SK-N-SH treated with all-trans-retinoic acid at 6 μM for 48 hours (cell line): ENCODE data around the gene PER2.
A peak's percentile ranks its signal among the peaks of the same experiment; 100 is the strongest.

Experiments
- ATAC-seq: fragments of 200-7000 bp; cut with Tn5 transposase; 3 replicates; pipeline ENCODE4 v1.9.1; 2020; ENCODE audit warnings: mild to moderate bottlenecking, moderate library complexity
- ARNTL ChIP-seq: fragments of 450-650 bp; formaldehyde crosslinking; IDR thresholded peaks from 2 replicates; pipeline ENCODE4 v1.5.0; 2020; ENCODE audit warnings: low read depth, mild to moderate bottlenecking, moderate library complexity, borderline replicate concordance
- BACH2 ChIP-seq: fragments of 250-450 bp; sonication (Bioruptor Pico); IDR thresholded peaks from 2 replicates; pipeline ENCODE4 v1.9.0; 2021; ENCODE audit warnings: mild to moderate bottlenecking, borderline replicate concordance
- CREB5 ChIP-seq: fragments of 250-450 bp; sonication (Bioruptor Pico); IDR thresholded peaks from 2 replicates; pipeline ENCODE4 v1.5.1; 2020; ENCODE audit warnings: low read depth, mild to moderate bottlenecking, moderate library complexity
- CSDC2 ChIP-seq: fragments of 250-450 bp; sonication (Bioruptor Pico); IDR thresholded peaks from 2 replicates; pipeline ENCODE4 v1.5.0; 2020; ENCODE audit warnings: mild to moderate bottlenecking, moderate library complexity
- CSRNP3 ChIP-seq: fragments of 250-450 bp; sonication (Bioruptor Pico); IDR thresholded peaks from 2 replicates; pipeline ENCODE4 v1.5.1; 2021; ENCODE audit warnings: mild to moderate bottlenecking, moderate library complexity
- GLIS3 ChIP-seq: fragments of 250-450 bp; sonication (Bioruptor Pico); IDR thresholded peaks from 2 replicates; pipeline ENCODE4 v1.5.0; 2020; ENCODE audit warnings: mild to moderate bottlenecking, moderate library complexity
- ISL1 ChIP-seq: fragments of 250-450 bp; sonication (Bioruptor Pico); IDR thresholded peaks from 2 replicates; pipeline ENCODE4 v2.1.2; 2022; ENCODE audit warnings: mild to moderate bottlenecking, moderate library complexity
- OSR1 ChIP-seq: fragments of 250-450 bp; sonication (Bioruptor Pico); IDR thresholded peaks from 2 replicates; pipeline ENCODE4 v1.8.0; 2022; ENCODE audit warnings: moderate library complexity, mild to moderate bottlenecking, inconsistent platforms
- PATZ1 ChIP-seq: fragments of 250-450 bp; sonication (Bioruptor Pico); IDR thresholded peaks from 2 replicates; pipeline ENCODE4 v1.8.0; 2020; ENCODE audit warnings: mild to moderate bottlenecking, moderate library complexity, borderline replicate concordance
- POU6F1 ChIP-seq: fragments of 250-450 bp; sonication (Bioruptor Pico); IDR thresholded peaks from 2 replicates; pipeline ENCODE4 v1.8.0; 2021; ENCODE audit warnings: low read depth, mild to moderate bottlenecking, moderate library complexity, borderline replicate concordance
- PPARA ChIP-seq: fragments of 250-450 bp; sonication (Bioruptor Pico); IDR thresholded peaks from 2 replicates; pipeline ENCODE4 v1.5.0; 2020; ENCODE audit warnings: mild to moderate bottlenecking, borderline replicate concordance
- RARB ChIP-seq: fragments of 250-450 bp; sonication (Bioruptor Pico); IDR thresholded peaks from 2 replicates; pipeline ENCODE4 v1.8.0; 2021; ENCODE audit warnings: mild to moderate bottlenecking, moderate library complexity
- SNAI2 ChIP-seq: fragments of 250-450 bp; sonication (Bioruptor Pico); IDR thresholded peaks from 2 replicates; pipeline ENCODE4 v1.5.0; 2020; ENCODE audit warnings: mild to moderate bottlenecking, moderate library complexity
- TCF4 ChIP-seq: fragments of 250-450 bp; sonication (Bioruptor Pico); IDR thresholded peaks from 2 replicates; pipeline ENCODE4 v1.8.0; 2021; ENCODE audit warnings: mild to moderate bottlenecking, moderate library complexity, borderline replicate concordance
- TOX ChIP-seq: fragments of 250-450 bp; sonication (Bioruptor Pico); IDR thresholded peaks from 2 replicates; pipeline ENCODE4 v1.8.0; 2021; ENCODE audit warnings: mild to moderate bottlenecking, moderate library complexity, borderline replicate concordance
- TSHZ2 ChIP-seq: fragments of 250-450 bp; sonication (Bioruptor Pico); IDR thresholded peaks from 2 replicates; pipeline ENCODE4 v1.5.0; 2020; ENCODE audit warnings: mild to moderate bottlenecking, moderate library complexity
- ZC3H10 ChIP-seq: fragments of 250-450 bp; sonication (Bioruptor Pico); IDR thresholded peaks from 2 replicates; pipeline ENCODE4 v1.5.1; 2021; ENCODE audit warnings: mild to moderate bottlenecking, moderate library complexity
- ZFP3 ChIP-seq: fragments of 250-450 bp; sonication (Bioruptor Pico); IDR thresholded peaks from 2 replicates; pipeline ENCODE4 v1.5.0; 2020; ENCODE audit warnings: mild to moderate bottlenecking, moderate library complexity
- ZFP30 ChIP-seq: fragments of 450-650 bp; formaldehyde crosslinking; IDR thresholded peaks from 2 replicates; pipeline ENCODE4 v1.5.0; 2022; ENCODE audit warnings: mild to moderate bottlenecking, moderate library complexity
- ZNF565 ChIP-seq: fragments of 450-650 bp; formaldehyde crosslinking; conservative IDR thresholded peaks from 2 replicates; pipeline ENCODE4 v1.5.0; 2020; ENCODE audit warnings: low read depth, mild to moderate bottlenecking, moderate library complexity
- ZNF70 ChIP-seq: fragments of 450-650 bp; formaldehyde crosslinking; IDR thresholded peaks from 2 replicates; pipeline ENCODE4 v1.5.0; 2020; ENCODE audit warnings: mild to moderate bottlenecking, moderate library complexity

The PER2 gene

GRCh38 chr2:238207006-238207405 lies 81.4 kb downstream of the PER2 start:
- TF ChIP-seq ZNF565 (no peak), BACH2 (CRISPR knock-in tag) (no peak), CSRNP3 (no peak), OSR1 (CRISPR knock-in tag) (no peak), ZC3H10 (CRISPR knock-in tag) (no peak), SNAI2 (CRISPR knock-in tag) (no peak), GLIS3 (CRISPR knock-in tag) (no peak), TOX (CRISPR knock-in tag) (no peak), TSHZ2 (CRISPR knock-in tag) (no peak), ZFP30 (CRISPR knock-in tag) (no peak), PPARA (CRISPR knock-in tag) (no peak), RARB (CRISPR knock-in tag) (no peak), TCF4 (CRISPR knock-in tag) (no peak), ZNF70 (no peak), CREB5 (CRISPR knock-in tag) (no peak), ZFP3 (CRISPR knock-in tag) (no peak), POU6F1 (CRISPR knock-in tag) (no peak), ARNTL (CRISPR knock-in tag) (no peak), ISL1 (CRISPR knock-in tag) (no peak)
- ATAC-seq: no peak

- no peak; the same call in 2 of the 3 replicates for ATAC-seq
- TF ChIP-seq CREB5 (CRISPR knock-in tag): no peak
- no peak for TF ChIP-seq PATZ1 (CRISPR knock-in tag)
- no peak for TF ChIP-seq TCF4 (CRISPR knock-in tag)
- TF ChIP-seq CSDC2 (CRISPR knock-in tag): 0 out of 2 replicates have a peak, but pooled peaks have one; percentile 3
These were observed 84.3 kb downstream of the PER2 start for GRCh38 chr2:238203973-238204683.
